Suprapubic skin (tissue), 4 donors: ENCODE data around the gene MPV17L2. TPM values are rescaled to one million over a fixed set of nuclear protein-coding genes. Genes with fewer than 3 reads are reported as not detected.

Source experiments
- DNase-seq, 2 donors: peaks; one replicate each; pipeline ENCODE4 v3.0.0-alpha.2; 2019; ENCODE audit warnings: low spot score in 2 of 2
- H3K27ac ChIP-seq: fragments of 200-600 bp; sonication (generic); one replicate; pipeline ENCODE4 v1.5.1; 2019
- H3K27me3 ChIP-seq: fragments of 200-600 bp; sonication (generic); one replicate; pipeline ENCODE4 v1.5.1; 2019
- H3K36me3 ChIP-seq: fragments of 200-600 bp; sonication (generic); one replicate; pipeline ENCODE4 v1.5.1; 2019
- H3K4me1 ChIP-seq: fragments of 200-600 bp; sonication (generic); one replicate; pipeline ENCODE4 v1.5.1; 2019
- H3K4me3 ChIP-seq: fragments of 200-600 bp; sonication (generic); one replicate; pipeline ENCODE4 v1.5.1; 2019; ENCODE audit warnings: mild to moderate bottlenecking
- H3K9me3 ChIP-seq: fragments of 200-600 bp; sonication (generic); one replicate; pipeline ENCODE4 v1.5.1; 2019
- EP300 ChIP-seq: sonication (generic); formaldehyde crosslinking; IDR thresholded peaks from one replicate; pipeline ENCODE4 v1.6.1; 2017; ENCODE audit warnings: antibody characterized with exemption
- POLR2A ChIP-seq, 2 donors: fragments of 450-650 bp; IDR thresholded peaks; one replicate each; pipeline ENCODE4 v1.6.1; 2017; ENCODE audit warnings: antibody characterized with exemption in 2 of 2, mild to moderate bottlenecking in 2 of 2, moderate library complexity in 2 of 2
- POLR2AphosphoS5 ChIP-seq, 3 donors: sonication (generic); formaldehyde crosslinking; IDR thresholded peaks; one replicate each; pipeline ENCODE4 v1.6.1; 2017; ENCODE audit warnings: antibody characterized with exemption in 3 of 3
- WGBS: methylation state at CpG from one replicate; pipeline ENCODE4 v1.1.5; 2018; 5-methylcytosine and 5-hydroxymethylcytosine counted together
- total RNA-seq, 4 donors: library from RNA; depleted of rRNA; stranded (reverse); fragments of >200 nt; gene quantifications; one replicate each; pipeline ENCODE4 v1.1.0, GENCODE V29; 2016
- TF ChIP-seq, protein P1 (sequence below), 2 donors: fragments of 200-600 bp in 1 of 2; fragments of 450-650 bp in 1 of 2; sonication (generic) in 1 of 2; IDR thresholded peaks; one replicate each; pipeline ENCODE4 v1.5.1; 2016 to 2019; ENCODE audit warnings: antibody characterized with exemption in 2 of 2, mild to moderate bottlenecking in 1 of 2, moderate library complexity in 1 of 2

Gene MPV17L2
- total RNA-seq, 4 donors from 2014 or later: 4.8 to 27.2 (median 14.7) TPM

GRCh38 chr19:18168673-18169381, 24.2 kb upstream of the MPV17L2 start:
- H3K27me3 ChIP-seq: no peaks in the 10 kb centered on the region
- no peak for TF ChIP-seq POLR2AphosphoS5 (IDR thresholded peaks at IDR 0.05)
- TF ChIP-seq EP300: no peak
- TF ChIP-seq, protein P1, sequence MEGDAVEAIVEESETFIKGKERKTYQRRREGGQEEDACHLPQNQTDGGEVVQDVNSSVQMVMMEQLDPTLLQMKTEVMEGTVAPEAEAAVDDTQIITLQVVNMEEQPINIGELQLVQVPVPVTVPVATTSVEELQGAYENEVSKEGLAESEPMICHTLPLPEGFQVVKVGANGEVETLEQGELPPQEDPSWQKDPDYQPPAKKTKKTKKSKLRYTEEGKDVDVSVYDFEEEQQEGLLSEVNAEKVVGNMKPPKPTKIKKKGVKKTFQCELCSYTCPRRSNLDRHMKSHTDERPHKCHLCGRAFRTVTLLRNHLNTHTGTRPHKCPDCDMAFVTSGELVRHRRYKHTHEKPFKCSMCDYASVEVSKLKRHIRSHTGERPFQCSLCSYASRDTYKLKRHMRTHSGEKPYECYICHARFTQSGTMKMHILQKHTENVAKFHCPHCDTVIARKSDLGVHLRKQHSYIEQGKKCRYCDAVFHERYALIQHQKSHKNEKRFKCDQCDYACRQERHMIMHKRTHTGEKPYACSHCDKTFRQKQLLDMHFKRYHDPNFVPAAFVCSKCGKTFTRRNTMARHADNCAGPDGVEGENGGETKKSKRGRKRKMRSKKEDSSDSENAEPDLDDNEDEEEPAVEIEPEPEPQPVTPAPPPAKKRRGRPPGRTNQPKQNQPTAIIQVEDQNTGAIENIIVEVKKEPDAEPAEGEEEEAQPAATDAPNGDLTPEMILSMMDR (IDR thresholded peaks at IDR 0.05): no peak
- TF ChIP-seq POLR2A (IDR thresholded peaks at IDR 0.05): no peak
- H3K4me1 ChIP-seq: peaks cover 20% of the 10 kb centered on the region
- no peak overlapping the region for H3K4me3 ChIP-seq
- WGBS: 93% methylated on average over 63 of the region's 66 CpGs
- no peaks in the 10 kb centered on the region for H3K9me3 ChIP-seq
- no peak for DNase-seq
- peaks cover 59% of the 10 kb centered on the region for H3K36me3 ChIP-seq
- peak overlapping the region; percentile 67 for H3K27ac ChIP-seq

DNA sequence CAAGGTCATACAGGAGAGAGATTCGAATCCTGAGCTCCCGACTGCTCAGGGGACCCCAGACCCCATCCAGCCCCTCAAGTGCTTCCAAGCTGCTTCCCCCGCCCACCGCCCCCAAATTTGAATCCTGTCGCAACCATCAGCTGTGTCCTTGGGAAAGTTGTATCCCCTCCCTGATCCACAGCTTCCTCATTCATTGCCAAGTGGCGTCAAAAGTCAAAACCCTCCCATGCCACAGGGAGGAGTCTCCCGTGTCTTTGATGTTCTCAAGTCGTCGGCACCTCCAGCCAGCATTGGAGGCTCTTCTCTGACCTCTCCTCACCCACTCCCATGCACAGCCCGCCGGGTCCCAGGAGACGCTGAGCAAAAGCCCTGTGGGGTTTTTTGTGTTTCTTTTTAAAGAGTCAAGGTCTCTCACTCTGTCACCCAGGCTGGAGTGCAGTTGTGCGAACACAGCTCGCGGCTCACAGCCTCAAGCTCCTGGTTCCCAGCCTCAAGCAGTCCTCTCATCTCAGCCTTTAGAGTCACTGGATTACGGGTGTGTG, 22.2 kb upstream of the MPV17L2 start:
- Histone ChIP-seq H3K27ac (peak overlapping the region; percentile 67), H3K27me3 (no peaks in the 10 kb centered on the region), H3K36me3 (peaks cover 41% of the 10 kb centered on the region), H3K4me3 (no peak overlapping the region), H3K4me1 (peaks cover 33% of the 10 kb centered on the region), H3K9me3 (no peaks in the 10 kb centered on the region)
- TF ChIP-seq, protein P1 (IDR thresholded peaks at IDR 0.05): no peak
- TF ChIP-seq POLR2A (IDR thresholded peaks at IDR 0.05): no peak
- TF ChIP-seq EP300: no peak
- TF ChIP-seq POLR2AphosphoS5 (IDR thresholded peaks at IDR 0.05): no peak
- WGBS: 47% methylated on average over 16 of the region's 16 CpGs
- DNase-seq: peak in 1 of 2 donors; percentile 79

DNA sequence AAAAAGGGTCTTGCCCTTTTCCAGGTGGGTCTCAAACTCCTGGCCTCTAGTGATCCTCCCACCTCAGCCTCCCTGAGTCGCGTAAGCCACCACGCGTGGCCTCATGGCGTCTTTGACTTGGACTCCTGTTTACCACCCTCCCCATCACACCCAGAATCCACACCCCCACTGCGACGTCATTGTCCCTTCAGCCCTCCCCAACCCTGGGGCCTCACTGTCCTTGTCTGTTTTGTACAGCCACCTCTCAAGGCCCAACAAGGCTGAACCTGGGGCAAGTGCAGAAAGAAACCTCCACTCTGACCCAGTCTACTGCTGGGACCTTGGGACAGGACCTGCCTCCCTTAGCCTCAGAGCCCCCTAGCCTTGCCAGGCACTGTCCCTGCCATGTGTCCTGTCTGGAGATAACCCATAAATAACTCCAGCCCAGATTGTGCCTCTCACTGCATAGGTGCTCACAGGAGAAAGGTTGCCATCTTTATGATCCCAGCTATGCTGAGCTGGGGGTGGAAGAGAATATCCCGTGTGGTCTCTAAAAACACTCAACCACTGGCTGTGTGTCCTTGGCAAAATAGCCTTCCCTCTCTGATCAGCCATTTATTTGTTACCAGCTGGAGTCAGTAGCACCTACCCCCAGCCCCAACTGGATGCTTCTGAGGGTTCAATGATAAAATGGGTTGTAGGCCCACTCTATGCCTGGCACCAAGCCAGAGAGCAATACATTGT, 21.3 kb upstream of the MPV17L2 start:
- peaks cover 33% of the 10 kb centered on the region for H3K36me3 ChIP-seq
- no peak for TF ChIP-seq POLR2A (IDR thresholded peaks at IDR 0.05)
- no peak for TF ChIP-seq POLR2AphosphoS5 (IDR thresholded peaks at IDR 0.05)
- TF ChIP-seq, protein P1 (IDR thresholded peaks at IDR 0.05): no peak
- no peak for TF ChIP-seq EP300
- H3K27ac ChIP-seq: no peak overlapping the region
- H3K9me3 ChIP-seq: no peaks in the 10 kb centered on the region
- peaks cover 33% of the 10 kb centered on the region for H3K4me1 ChIP-seq
- 81% methylated on average over 8 of the region's 8 CpGs for WGBS
- no peak for DNase-seq
- H3K27me3 ChIP-seq: no peaks in the 10 kb centered on the region
- H3K4me3 ChIP-seq: no peak overlapping the region

DNA sequence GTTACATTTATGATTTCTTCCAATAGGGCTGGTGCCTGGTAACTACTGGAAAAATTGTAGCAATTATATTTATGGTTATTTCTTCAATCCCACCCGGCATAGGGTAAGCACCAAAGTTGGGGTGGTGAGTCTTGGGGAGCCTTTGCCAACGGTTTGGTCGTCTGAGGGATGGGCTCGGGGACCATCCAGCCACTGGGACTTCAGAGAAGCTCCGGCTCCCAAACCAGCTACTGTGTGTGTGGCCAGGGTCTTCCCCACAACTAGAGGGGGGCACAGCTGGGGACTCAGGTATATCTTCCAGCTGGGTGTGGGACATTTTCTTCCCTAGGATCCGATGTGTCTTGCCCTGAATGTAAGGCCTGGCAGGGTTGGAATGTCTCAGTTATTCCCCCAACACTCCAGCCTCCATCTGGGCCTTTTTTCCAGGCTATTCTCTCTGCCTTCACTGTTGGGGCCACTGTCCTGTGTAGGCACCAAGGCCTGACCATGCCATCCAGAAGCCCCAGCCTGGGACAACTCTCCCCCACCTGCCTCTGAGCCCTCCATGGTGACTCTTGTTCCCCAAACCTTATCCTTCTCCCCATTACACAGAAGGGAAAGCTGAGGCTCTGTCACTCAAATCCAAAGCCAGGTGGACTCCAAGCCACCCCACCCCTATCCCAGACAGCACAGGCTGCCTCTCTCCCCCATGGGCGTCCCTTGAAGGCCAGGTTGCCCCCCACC, 20.5 kb upstream of the MPV17L2 start:
- H3K36me3 ChIP-seq: peaks cover 31% of the 10 kb centered on the region
- WGBS: 79% methylated on average over 7 of the region's 7 CpGs
- no peak overlapping the region for H3K4me3 ChIP-seq
- peaks cover 33% of the 10 kb centered on the region for H3K4me1 ChIP-seq
- no peaks in the 10 kb centered on the region for H3K27me3 ChIP-seq
- peak overlapping the region; percentile 41 for H3K27ac ChIP-seq
- DNase-seq: no peak
- TF ChIP-seq, protein P1 (IDR thresholded peaks at IDR 0.05): no peak
- no peak for TF ChIP-seq POLR2A (IDR thresholded peaks at IDR 0.05)
- no peak for TF ChIP-seq EP300
- TF ChIP-seq POLR2AphosphoS5 (IDR thresholded peaks at IDR 0.05): no peak
- H3K9me3 ChIP-seq: no peaks in the 10 kb centered on the region
